HepG2 (cell line): Measurements from ENCODE around the gene USP20. TPM values are rescaled to one million over a fixed set of nuclear protein-coding genes. Genes with fewer than 3 reads are reported as not detected.

Experiments
- ATAC-seq: fragments of 200-7000 bp; cut with Tn5 transposase; 3 replicates; pipeline ENCODE4 v1.9.1; 2020; ENCODE audit warnings: mild to moderate bottlenecking, moderate library complexity
- BruUV-seq: library from RNA; stranded (reverse); fragments of 400-500 nt; replicated peaks from 2 replicates; lab custom pipeline; 2021; lab: Mats Ljungman, UMichigan
- CTCF ChIA-PET: fragments of 300-600 bp; formaldehyde crosslinking; extraction: SDS; loops from one replicate; lab custom pipeline; 2021; ENCODE audit warnings: low total read pairs, inconsistent platforms, low intra/inter-chr PET ratio; lab: Yijun Ruan, JAX
- POLR2A ChIA-PET: fragments of 350-600 bp; sonication (Branson Sonifier 250); formaldehyde crosslinking; loops from one replicate; lab custom pipeline; 2020; ENCODE audit warnings: antibody characterized with exemption, inconsistent platforms; lab: Yijun Ruan, JAX
- DNase-seq: peaks from one replicate; pipeline ENCODE4 v3.0.0-alpha.2; 2015; ENCODE audit warnings: low spot score
- FAIRE-seq: peaks from 3 replicates; lab custom pipeline; 2011; peaks lifted over from hg19 to GRCh38; lab: Jason Lieb, UNC
- H2AFZ ChIP-seq: one replicate; pipeline ENCODE4 v1.6.1; 2011; ENCODE audit warnings: low read length, inconsistent platforms
- H3K27ac ChIP-seq: fragments of 300-600 bp; 3 replicates; pipeline ENCODE4 v1.8.0; 2011; ENCODE audit warnings: mixed run types, mild to moderate bottlenecking, mixed read lengths, low read length, inconsistent platforms; ENCODE audit not compliant: insufficient read depth; ENCODE audit errors: extremely low read length
- H3K27me3 ChIP-seq, 2 experiments: fragments of 200-600 bp in 1 of 2; 2 replicates in 1 of 2; 3 replicates in 1 of 2; pipeline versions ENCODE4 v1.6.0 to v1.8.0; 2011; ENCODE audit warnings: low read length in 2 of 2, mild to moderate bottlenecking in 2 of 2, moderate library complexity in 2 of 2, inconsistent platforms in 1 of 2; ENCODE audit not compliant: insufficient read depth in 2 of 2, control insufficient read depth in 1 of 2
- H3K36me3 ChIP-seq, 2 experiments: fragments of 200-600 bp in 1 of 2; replicated peaks in 1 of 2; 2 replicates in 1 of 2; 3 replicates in 1 of 2; pipeline versions ENCODE4 v1.5.1 to v1.8.0; 2011; ENCODE audit warnings: low read length in 2 of 2, inconsistent platforms in 1 of 2; ENCODE audit not compliant: insufficient read depth in 2 of 2, control insufficient read depth in 1 of 2
- H3K4me1 ChIP-seq: 2 replicates; pipeline ENCODE4 v1.5.1; 2012; ENCODE audit warnings: low read length, inconsistent platforms; ENCODE audit not compliant: insufficient read depth
- H3K4me2 ChIP-seq: 2 replicates; pipeline ENCODE4 v1.6.0; 2011; ENCODE audit warnings: low read depth, low read length, inconsistent platforms
- H3K4me3 ChIP-seq, 3 experiments: fragments of 200-600 bp in 1 of 3; sonication (generic), shearing (Covaris generic) in 1 of 3; replicated peaks in 1 of 3; 2 replicates each; pipeline ENCODE4 v1.5.1; 2011 to 2016; ENCODE audit warnings: low read length in 3 of 3, inconsistent platforms in 2 of 3, low read depth in 2 of 3, mild to moderate bottlenecking in 2 of 3, control low read depth in 1 of 3, mixed read lengths in 1 of 3; ENCODE audit not compliant: insufficient read depth in 1 of 3
- H3K79me2 ChIP-seq: one replicate; pipeline ENCODE4 v1.6.1; 2011; ENCODE audit warnings: low read length, inconsistent platforms; ENCODE audit not compliant: insufficient read depth
- H3K9ac ChIP-seq: 2 replicates; pipeline ENCODE4 v1.6.0; 2011; ENCODE audit warnings: mild to moderate bottlenecking, low read depth, low read length, inconsistent platforms; ENCODE audit not compliant: insufficient read depth
- H3K9me3 ChIP-seq: 2 replicates; pipeline ENCODE4 v1.5.1; 2012; ENCODE audit warnings: mild to moderate bottlenecking, low read length
- H4K20me1 ChIP-seq: 2 replicates; pipeline ENCODE4 v1.6.0; 2011; ENCODE audit warnings: inconsistent platforms, mild to moderate bottlenecking, low read length, moderate library complexity; ENCODE audit not compliant: insufficient read depth
- ATF7-NPFF ChIP-seq: sonication (generic); formaldehyde crosslinking; IDR thresholded peaks from 2 replicates; pipeline ENCODE4 v1.8.1; 2023; ENCODE audit warnings: mild to moderate bottlenecking, low read depth, missing genetic modification reagents, moderate library complexity
- CEBPZ ChIP-seq: IDR thresholded peaks from 2 replicates; pipeline ENCODE4 v1.6.1; 2012; ENCODE audit warnings: low read length, improper control_type of control experiment
- IRF2 ChIP-seq: IDR thresholded peaks from 2 replicates; pipeline ENCODE4 v1.6.1; 2018; ENCODE audit warnings: missing genetic modification reagents, missing compliant biosample characterization
- MED13 ChIP-seq: sonication (generic); formaldehyde crosslinking; IDR thresholded peaks from 2 replicates; pipeline ENCODE4 v1.5.0; 2020; ENCODE audit warnings: missing genetic modification reagents
- MED8 ChIP-seq: sonication (generic); formaldehyde crosslinking; IDR thresholded peaks from 2 replicates; pipeline ENCODE4 v1.8.1; 2023; ENCODE audit warnings: mild to moderate bottlenecking, missing genetic modification reagents; ENCODE audit not compliant: insufficient replicate concordance
- MZF1 ChIP-seq: sonication (generic); formaldehyde crosslinking; IDR thresholded peaks from 2 replicates; pipeline ENCODE4 v1.8.1; 2023; ENCODE audit warnings: mild to moderate bottlenecking, missing genetic modification reagents, borderline replicate concordance
- NKX3-1 ChIP-seq: sonication (generic); formaldehyde crosslinking; IDR thresholded peaks from 2 replicates; pipeline ENCODE4 v1.5.0; 2020; ENCODE audit warnings: missing genetic modification reagents
- NR2F6 ChIP-seq, 2 experiments: IDR thresholded peaks; 2 replicates each; pipeline ENCODE4 v1.6.1; 2016; ENCODE audit warnings: antibody characterized with exemption in 1 of 2, mild to moderate bottlenecking in 1 of 2
- RARA ChIP-seq: IDR thresholded peaks from 2 replicates; pipeline ENCODE4 v1.6.1; 2016; ENCODE audit warnings: missing genetic modification reagents, missing compliant biosample characterization
- SP1 ChIP-seq, 2 experiments: fragments of 450-650 bp in 1 of 2; sonication (generic) in 1 of 2; formaldehyde crosslinking in 1 of 2; IDR thresholded peaks; 2 replicates each; pipeline versions ENCODE4 v1.4.0 to v1.6.1; 2016 to 2020; ENCODE audit warnings: missing genetic modification reagents in 1 of 2
- SRSF4 ChIP-seq: fragments of 200-400 bp; formaldehyde crosslinking; IDR thresholded peaks from one replicate; pipeline ENCODE4 v1.6.1; 2018; ENCODE audit warnings: mild to moderate bottlenecking, low read depth, low read length, moderate library complexity; ENCODE audit not compliant: poor library complexity, severe bottlenecking
- TOPORS ChIP-seq: sonication (generic); formaldehyde crosslinking; IDR thresholded peaks from 2 replicates; pipeline ENCODE4 v1.8.0; 2023; ENCODE audit warnings: mild to moderate bottlenecking, missing genetic modification reagents
- ZKSCAN8 ChIP-seq: IDR thresholded peaks from 2 replicates; pipeline ENCODE4 v1.6.1; 2016; ENCODE audit warnings: borderline replicate concordance, missing genetic modification reagents, missing compliant biosample characterization
- ZNF326 ChIP-seq: sonication (generic); formaldehyde crosslinking; IDR thresholded peaks from 2 replicates; pipeline ENCODE4 v1.4.0; 2020; ENCODE audit warnings: missing genetic modification reagents, borderline replicate concordance
- ZNF563 ChIP-seq: sonication (generic); formaldehyde crosslinking; IDR thresholded peaks from 2 replicates; pipeline ENCODE4 v1.8.0; 2022; ENCODE audit warnings: mild to moderate bottlenecking, moderate library complexity, missing genetic modification reagents
- ZNF704 ChIP-seq: sonication (generic); formaldehyde crosslinking; IDR thresholded peaks from 2 replicates; pipeline ENCODE4 v1.8.1; 2023; ENCODE audit warnings: mild to moderate bottlenecking, inconsistent platforms, moderate library complexity, missing genetic modification reagents, borderline replicate concordance
- WGBS: methylation state at CpG from one replicate; pipeline ENCODE4 v1.1.6; 2017; ENCODE audit warnings: low lambda C conversion rate; 5-methylcytosine and 5-hydroxymethylcytosine counted together
- in situ Hi-C: cut with HindIII; loops from 2 replicates; pipeline ENCODE4 v1.10.0; 2017; ENCODE audit warnings: low pct_unique_long_range_greater_than_20kb; ENCODE audit not compliant: extremely low pct_ligation_motif_present
- intact Hi-C: fragments of 100-400 bp; cut with micrococcal nuclease; formaldehyde crosslinking; loops from one replicate; pipeline ENCODE4 v1.10.0; 2022; ENCODE audit not compliant: unreplicated experiment
- polyA plus RNA-seq, 8 experiments: library from polyadenylated mRNA; depleted of rRNA in 3 of 8; stranded (reverse) in 7 of 8; unstranded in 1 of 8; fragments of >200 nt; fragmentation: Illumina TruSeq in 4 of 8; extraction: Trizol in 4 of 8; gene quantifications; 2 replicates each; pipeline versions ENCODE4 v1.2.1 to v1.2.3, GENCODE V29; 2011 to 2016; ENCODE audit warnings: low read depth in 4 of 8, missing spikeins in 1 of 8, mixed read lengths in 1 of 8; ENCODE audit not compliant: insufficient read depth in 1 of 8
- total RNA-seq, 5 experiments: library from RNA; depleted of rRNA; stranded (reverse); fragments of >200 nt; fragmentation: Illumina TruSeq; extraction: Trizol; gene quantifications; 2 replicates each; pipeline ENCODE4 v1.2.3, GENCODE V29; 2016; ENCODE audit warnings: low read depth in 1 of 5
- TF ChIP-seq, protein P1 (sequence below): sonication (generic); formaldehyde crosslinking; IDR thresholded peaks from 2 replicates; pipeline ENCODE4 v1.8.0; 2022; ENCODE audit warnings: low read depth, missing genetic modification reagents
- TF ChIP-seq, protein P2 (sequence below): IDR thresholded peaks from 2 replicates; pipeline ENCODE4 v1.6.1; 2016; ENCODE audit warnings: mild to moderate bottlenecking, missing biosample characterization, missing genetic modification reagents

Gene USP20
- total and polyA plus RNA-seq, 2 of the 13 experiments (the other 11 are each of a cell fraction or from before 2014, with no cell fraction given): 4.4 to 5.9 TPM

DNA sequence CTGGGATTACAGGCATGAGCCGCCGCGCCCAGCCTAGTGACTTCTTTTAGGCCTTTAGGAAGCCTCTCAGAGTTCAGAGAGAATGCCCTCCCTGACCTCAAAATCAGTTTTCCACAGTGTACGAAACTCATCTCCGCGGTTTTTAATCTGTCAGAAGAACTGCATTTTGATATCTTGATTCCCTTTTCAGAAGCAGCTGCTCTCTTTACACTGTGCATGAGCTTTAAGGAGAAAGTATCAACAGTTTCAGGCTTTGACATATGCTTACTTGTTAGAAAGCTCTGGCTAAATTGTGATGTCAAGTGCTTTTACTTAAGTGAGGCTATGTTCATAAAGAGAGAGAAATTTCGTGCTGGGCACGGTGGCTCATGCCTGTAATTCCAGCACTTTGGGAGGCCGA is 74.6 kb downstream of the USP20 start:
- H2AFZ ChIP-seq: no peak overlapping the region
- ATAC-seq: no peak
- no peaks in the 10 kb centered on the region for H4K20me1 ChIP-seq
- 0 out of 2 replicates have a peak, but pooled peaks cover 6% of the 10 kb centered on the region for H3K4me1 ChIP-seq
- in situ Hi-C loops (no loop called here), intact Hi-C loops (no loop called here)
- BruUV-seq: no TSS peak
- POLR2A ChIA-PET: no interaction called here
- no peak for FAIRE-seq
- H3K36me3 ChIP-seq: 0 out of 5 replicates have a peak, but pooled peaks cover 0 to 3% of the 10 kb centered on the region in 2 experiments
- WGBS: 97% methylated on average over 9 of the region's 9 CpGs
- no peaks in the 10 kb centered on the region for H3K79me2 ChIP-seq
- no peak for DNase-seq
- H3K9ac ChIP-seq: no peak overlapping the region
- no peaks in the 10 kb centered on the region for H3K9me3 ChIP-seq
- no peak overlapping the region for H3K4me2 ChIP-seq
- H3K27me3 ChIP-seq: no peaks in the 10 kb centered on the region
- no peak overlapping the region for H3K27ac ChIP-seq
- no peak overlapping the region for H3K4me3 ChIP-seq
- CTCF ChIA-PET: no interaction called here
- TF ChIP-seq MZF1: no peak
- TF ChIP-seq, protein P1, sequence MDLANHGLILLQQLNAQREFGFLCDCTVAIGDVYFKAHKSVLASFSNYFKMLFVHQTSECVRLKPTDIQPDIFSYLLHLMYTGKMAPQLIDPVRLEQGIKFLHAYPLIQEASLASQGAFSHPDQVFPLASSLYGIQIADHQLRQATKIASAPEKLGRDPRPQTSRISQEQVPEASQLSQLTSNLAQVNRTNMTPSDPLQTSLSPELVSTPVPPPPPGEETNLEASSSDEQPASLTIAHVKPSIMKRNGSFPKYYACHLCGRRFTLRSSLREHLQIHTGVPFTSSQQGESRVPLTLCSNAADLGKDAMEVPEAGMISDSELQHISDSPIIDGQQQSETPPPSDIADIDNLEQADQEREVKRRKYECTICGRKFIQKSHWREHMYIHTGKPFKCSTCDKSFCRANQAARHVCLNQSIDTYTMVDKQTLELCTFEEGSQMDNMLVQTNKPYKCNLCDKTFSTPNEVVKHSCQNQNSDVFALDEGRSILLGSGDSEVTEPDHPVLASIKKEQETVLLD: no peak
- TF ChIP-seq SP1 (IDR thresholded peaks at IDR 0.05): no peak
- no peak for TF ChIP-seq SP1 (CRISPR knock-in tag; IDR thresholded peaks at IDR 0.05)
- TF ChIP-seq NKX3-1 (CRISPR knock-in tag): no peak
- TF ChIP-seq ZNF704: no peak
- TF ChIP-seq MED13 (CRISPR knock-in tag): no peak
- TF ChIP-seq ATF7-NPFF (CRISPR knock-in tag): no peak
- no peak for TF ChIP-seq ZNF326 (CRISPR knock-in tag)
- TF ChIP-seq SRSF4: no peak
- no peak for TF ChIP-seq ZNF563 (CRISPR knock-in tag)
- TF ChIP-seq, protein P2, sequence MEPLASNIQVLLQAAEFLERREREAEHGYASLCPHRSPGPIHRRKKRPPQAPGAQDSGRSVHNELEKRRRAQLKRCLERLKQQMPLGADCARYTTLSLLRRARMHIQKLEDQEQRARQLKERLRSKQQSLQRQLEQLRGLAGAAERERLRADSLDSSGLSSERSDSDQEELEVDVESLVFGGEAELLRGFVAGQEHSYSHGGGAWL (CRISPR knock-in tag): no peak
- no peak for TF ChIP-seq MED8 (CRISPR knock-in tag)
- no peak for TF ChIP-seq ZKSCAN8 (CRISPR knock-in tag)
- no peak for TF ChIP-seq IRF2 (CRISPR knock-in tag)
- TF ChIP-seq NR2F6 (IDR thresholded peaks at IDR 0.05): no peak
- no peak for TF ChIP-seq NR2F6 (CRISPR knock-in tag; IDR thresholded peaks at IDR 0.05)
- no peak for TF ChIP-seq RARA (CRISPR knock-in tag)
- no peak for TF ChIP-seq CEBPZ
- TF ChIP-seq TOPORS (CRISPR knock-in tag): no peak
